SW 1271 (cell line): ENCODE results near the gene AUTS2.
"Not testable (repeated sequence)": the region's sequence is repeated elsewhere in the genome, so short reads cannot be mapped to it uniquely, and the experiment has no call there.

Source experiments
- DNase-seq, 2 experiments: peaks; one replicate each; lab custom pipeline; 2025; lab: John Stamatoyannopoulos, UW

AUTS2 gene

GRCh38 chr7:70577078-70577477, 978.8 kb downstream of the AUTS2 start:
- no peak for DNase-seq

GRCh38 chr7:70578131-70578530, 979.9 kb downstream of the AUTS2 start:
- no peak for DNase-seq

GRCh38 chr7:70579397-70580097, 981.3 kb downstream of the AUTS2 start:
- DNase-seq, result no peak

- DNase-seq, result no peak
These were observed 981.9 kb downstream of the AUTS2 start for GRCh38 chr7:70580161-70580560.

- no peak for DNase-seq
These were observed 984.9 kb downstream of the AUTS2 start for GRCh38 chr7:70582927-70583895.

- DNase-seq, result no peak
These were observed 985.9 kb downstream of the AUTS2 start for GRCh38 chr7:70583965-70584883.

- DNase-seq, result no peak
These were observed 986.8 kb downstream of the AUTS2 start for GRCh38 chr7:70585071-70585470.

GRCh38 chr7:70586822-70587221, 988.5 kb downstream of the AUTS2 start:
- DNase-seq, result no peak

- DNase-seq, result no peak
These were observed 989.5 kb downstream of the AUTS2 start for GRCh38 chr7:70587739-70588138.

GRCh38 chr7:70588191-70588921, 990.1 kb downstream of the AUTS2 start:
- DNase-seq, result no peak

- no peak for DNase-seq
These were observed 990.7 kb downstream of the AUTS2 start for GRCh38 chr7:70589010-70589409.

- DNase-seq, result no peak
These were observed 991.3 kb downstream of the AUTS2 start for GRCh38 chr7:70589590-70589989.

- DNase-seq, result no peak
These were observed 992.0 kb downstream of the AUTS2 start for GRCh38 chr7:70590126-70590854.

GRCh38 chr7:70591643-70592042, 993.4 kb downstream of the AUTS2 start:
- no peak for DNase-seq

GRCh38 chr7:70592171-70592570, 993.9 kb downstream of the AUTS2 start:
- no peak for DNase-seq

GRCh38 chr7:70594170-70594569, 995.9 kb downstream of the AUTS2 start:
- no peak for DNase-seq

GRCh38 chr7:70594885-70595284, 996.6 kb downstream of the AUTS2 start:
- DNase-seq, result not testable (repeated sequence)

GRCh38 chr7:70595370-70595754, 997.1 kb downstream of the AUTS2 start:
- no peak for DNase-seq

- DNase-seq, result no peak
These were observed 997.7 kb downstream of the AUTS2 start for GRCh38 chr7:70595755-70596597.

GRCh38 chr7:70596598-70596913, 998.3 kb downstream of the AUTS2 start:
- no peak for DNase-seq
